GM19452 (cell line): ENCODE data around the gene RORB.
"Not testable (repeated sequence)": the region's sequence is repeated elsewhere in the genome, so short reads cannot be mapped to it uniquely, and the experiment has no call there.

Experiments
- ATAC-seq: cut with Tn5 transposase; IDR thresholded peaks from one replicate; pipeline ENCODE4 v1.9.1; 2021; ENCODE audit not compliant: unreplicated experiment

RORB gene

DNA sequence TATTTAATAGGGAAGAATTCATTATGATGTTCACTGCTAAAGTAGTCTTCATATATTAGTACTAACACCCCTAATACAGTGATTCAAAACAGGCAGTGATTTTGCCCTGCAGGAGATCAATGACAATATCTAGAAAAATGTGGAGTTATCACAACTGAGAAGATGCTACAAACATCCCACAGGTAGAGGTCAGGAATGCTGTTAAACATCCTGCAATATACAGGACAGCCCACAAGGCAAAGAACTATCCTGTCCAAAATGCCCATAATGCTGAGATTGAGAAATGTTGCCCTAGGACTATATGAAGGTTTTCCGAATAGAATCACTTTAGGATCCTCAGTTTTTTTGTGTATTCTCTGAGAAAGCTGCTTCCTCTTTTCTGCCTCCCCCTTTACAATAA lies 15.3 kb downstream of the RORB start:
- no peak for ATAC-seq

DNA sequence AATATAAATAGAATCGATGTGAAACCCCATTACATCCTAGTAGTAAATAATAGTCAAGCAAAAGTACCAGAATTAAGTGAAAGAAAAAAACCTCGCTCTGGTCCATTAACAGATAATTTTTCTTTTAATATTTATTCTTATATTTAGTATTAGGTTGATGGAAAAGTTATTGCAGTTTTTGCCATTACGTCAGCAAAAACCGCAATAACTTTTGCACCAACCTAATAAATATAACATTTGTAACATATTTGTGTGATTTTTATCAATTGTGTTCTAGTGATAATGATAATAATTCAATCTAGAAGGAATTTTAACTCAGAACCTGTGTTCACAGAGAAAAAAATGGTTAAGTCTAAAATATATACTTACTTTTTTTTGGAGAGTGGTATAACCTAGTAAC lies 16.1 kb downstream of the RORB start:
- ATAC-seq: no peak

DNA sequence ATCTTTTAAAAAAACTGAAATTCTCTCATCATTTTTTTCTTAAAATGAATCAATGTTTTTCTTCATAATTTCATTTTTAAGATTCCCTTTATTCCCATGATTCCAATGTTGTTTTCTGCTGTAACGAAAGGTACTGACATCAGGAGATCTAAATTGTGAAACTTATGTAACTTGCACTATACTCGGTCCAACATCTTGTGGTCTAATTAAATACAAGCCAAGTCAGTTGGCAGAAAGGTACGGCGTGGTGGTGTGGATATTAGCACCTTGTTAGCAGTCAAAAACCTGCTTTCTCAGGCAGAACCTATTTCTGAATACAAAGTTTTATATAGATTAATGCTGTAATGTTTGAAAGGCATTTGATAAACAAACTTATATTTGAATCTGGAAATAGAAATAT lies 20.1 kb downstream of the RORB start:
- ATAC-seq: no peak

DNA sequence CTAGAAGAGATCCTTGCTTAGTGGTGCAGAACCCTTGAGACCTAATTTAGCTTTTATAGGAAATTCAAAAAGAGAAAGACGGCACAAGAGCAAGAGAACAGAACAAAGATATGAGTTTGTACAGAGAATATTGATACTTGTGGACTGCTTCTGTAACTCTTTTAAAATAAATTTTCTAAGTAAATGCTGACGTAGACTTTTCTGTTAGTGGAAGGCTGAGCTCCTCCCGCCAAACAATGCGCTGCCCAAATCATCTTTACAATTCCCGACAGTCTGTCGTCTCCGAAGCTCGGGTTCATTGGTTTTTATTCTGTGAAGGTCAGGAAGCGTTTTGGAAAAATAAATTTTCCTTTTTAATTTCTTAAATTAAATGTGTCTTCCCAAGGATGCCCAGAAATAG lies 22.3 kb downstream of the RORB start:
- no peak for ATAC-seq

DNA sequence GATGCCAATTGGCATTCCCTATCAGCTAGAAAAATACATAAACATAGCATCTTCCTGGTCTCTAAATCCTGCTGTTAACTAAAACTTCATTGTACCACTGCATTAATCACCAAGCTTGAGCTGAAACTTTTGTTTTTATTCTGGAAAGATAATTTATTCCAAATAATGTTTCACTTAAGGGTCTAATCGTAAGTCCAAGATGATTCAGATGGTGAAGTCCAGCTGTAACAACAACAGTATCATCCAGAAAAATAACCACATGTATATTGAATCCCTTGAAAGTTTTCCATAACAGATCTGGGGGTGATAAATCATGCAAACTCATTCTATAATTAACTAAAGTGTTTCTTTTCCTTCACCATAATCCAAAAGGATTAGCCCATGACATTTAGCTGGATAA lies 23.9 kb downstream of the RORB start:
- no peak for ATAC-seq

DNA sequence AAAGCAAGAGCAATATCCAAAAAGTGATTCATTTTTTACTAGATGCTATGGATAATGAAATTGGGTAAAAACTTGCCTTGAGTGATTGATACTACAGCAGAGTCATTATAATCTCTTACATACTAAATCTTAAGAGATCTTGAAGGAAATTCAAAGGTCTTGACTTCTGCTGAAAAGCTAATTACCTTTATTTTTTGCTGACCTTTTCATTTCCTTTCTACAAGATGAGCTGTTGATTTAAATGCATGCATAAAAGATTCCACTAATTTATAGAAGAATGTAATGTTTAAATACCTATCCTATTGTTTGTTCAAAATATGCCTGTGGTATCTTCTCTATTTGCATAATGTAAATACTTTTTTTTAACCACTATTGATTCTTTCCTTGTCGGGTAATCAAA lies 27.2 kb downstream of the RORB start:
- ATAC-seq: no peak

DNA sequence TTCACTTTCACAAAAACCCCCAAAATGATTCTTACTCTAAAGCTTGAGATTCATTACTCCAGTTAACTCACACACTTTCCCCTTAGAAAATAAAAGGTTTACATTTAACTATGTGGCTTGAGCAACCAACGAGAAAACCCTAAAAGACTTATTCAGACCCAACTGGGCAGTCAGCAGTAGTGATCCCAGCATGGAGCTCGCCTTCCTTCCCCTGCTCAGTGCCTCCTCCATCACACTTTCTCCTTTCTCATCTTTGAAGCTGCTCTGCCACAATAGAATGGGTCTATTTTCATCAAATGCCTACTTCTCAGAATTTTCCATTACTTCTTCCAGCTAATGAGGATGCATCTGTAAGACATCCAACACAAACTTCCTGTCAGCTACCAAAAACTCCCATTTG lies 29.1 kb downstream of the RORB start:
- ATAC-seq: no peak

DNA sequence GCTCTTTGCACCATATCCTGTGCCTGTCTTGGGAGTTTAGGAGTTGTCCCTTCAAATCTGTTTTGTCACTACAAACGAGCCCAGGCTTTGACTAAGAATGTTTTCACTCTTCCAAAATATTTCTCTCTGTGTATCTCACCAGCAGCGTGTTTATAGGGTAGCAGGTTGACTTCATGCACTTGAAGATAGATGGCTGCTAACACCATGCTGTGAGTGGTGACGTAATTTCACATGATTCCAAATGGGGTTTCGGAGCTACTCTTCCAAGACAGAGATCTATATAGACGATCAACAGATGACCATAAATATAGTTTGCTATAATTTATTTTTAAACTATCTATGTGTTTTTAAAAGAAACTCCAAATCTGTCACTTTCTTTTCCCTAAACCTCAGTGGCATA lies 30.6 kb downstream of the RORB start:
- ATAC-seq: no peak

DNA sequence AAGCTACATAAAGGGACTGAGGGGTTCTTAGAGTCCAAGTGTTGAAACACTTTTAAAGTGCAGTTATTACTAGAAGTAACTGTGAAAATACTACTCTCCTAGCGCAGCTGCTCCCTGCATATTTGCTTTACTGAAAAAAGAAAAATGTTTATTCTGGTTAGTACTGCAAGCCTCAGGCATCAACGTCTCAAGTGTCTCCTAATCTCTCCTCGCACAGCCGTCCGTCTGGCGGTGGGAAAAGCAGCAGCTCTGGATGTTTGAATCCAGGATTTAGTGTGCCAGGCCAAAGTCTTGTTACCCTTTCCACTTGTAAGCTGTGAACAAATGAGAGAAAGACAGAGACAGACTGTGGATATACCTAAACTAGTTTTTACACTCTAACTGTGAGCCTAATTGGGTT lies 31.1 kb downstream of the RORB start:
- no peak for ATAC-seq

DNA sequence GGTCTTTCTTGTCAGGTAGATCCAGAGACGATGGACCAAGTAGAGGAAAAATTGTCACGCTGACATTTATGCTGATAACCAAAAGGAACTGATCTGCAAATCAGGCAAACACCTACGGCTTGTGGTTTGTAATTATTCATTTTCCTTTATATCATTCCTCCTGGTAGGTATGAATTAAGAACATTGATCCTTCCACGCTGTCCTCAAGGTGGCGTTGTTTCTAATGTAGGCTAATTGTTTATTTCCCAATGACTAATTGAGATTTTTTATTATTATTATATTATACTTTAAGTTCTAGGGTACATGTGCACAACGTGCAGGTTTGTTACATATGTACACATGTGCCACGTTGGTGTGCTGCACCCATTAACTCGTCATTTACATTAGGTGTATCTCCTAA lies 33.3 kb downstream of the RORB start:
- not testable (repeated sequence) for ATAC-seq

DNA sequence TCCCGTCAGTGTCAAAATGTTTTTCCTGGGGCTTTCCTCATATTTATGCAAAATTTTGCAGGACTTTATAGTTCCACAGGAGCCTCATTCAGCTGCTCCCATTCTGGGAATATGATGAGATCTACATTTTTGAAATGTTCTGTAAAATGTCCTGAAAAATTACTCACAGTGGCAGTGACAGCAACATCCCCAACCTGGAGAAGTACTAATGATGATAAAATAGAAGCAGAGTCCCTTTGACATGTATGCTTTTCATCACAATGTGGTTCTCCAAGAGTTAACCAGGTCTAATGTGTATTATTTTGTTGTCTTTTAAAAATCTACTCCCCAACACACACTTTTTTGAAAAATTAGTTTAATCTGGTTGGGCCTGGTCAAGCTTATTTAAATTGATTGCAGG lies 36.1 kb downstream of the RORB start:
- ATAC-seq: no peak

DNA sequence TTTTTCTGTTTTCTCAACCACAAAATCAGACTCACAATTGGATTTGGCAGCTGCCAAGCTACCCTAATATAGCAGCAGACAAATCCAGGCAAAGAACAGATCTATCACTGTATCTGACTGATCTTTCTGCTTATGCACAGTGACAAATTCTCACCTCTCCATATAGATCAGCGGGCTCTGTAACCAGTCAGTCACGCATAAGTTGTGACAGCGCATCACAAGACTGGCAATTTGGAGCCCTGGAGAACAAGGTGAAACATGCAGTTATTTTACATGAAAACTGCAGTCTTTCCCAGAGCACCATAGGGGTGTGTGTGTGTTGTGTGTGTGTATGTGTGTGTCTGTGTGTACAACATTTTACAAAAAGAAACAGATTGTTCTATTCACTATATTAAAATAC lies 37.7 kb downstream of the RORB start:
- ATAC-seq: no peak

DNA sequence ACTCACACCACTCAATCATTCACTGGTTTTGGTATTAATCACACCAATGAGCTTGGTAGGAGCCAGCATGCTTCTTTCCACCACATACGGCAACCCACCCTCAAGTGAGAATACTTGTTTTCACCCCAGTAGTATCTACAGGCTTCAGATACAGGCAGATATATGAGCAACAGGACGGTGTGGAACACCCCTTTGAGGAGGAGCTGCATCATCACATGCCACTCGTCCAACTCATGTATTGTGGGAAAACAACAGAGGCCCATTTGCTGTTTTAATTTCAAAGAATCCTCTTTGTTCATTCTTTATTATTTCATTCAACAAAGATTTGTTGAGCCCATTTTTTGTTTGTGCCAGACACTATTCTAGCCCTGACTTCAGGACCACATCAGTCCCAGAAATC lies 46.0 kb downstream of the RORB start:
- ATAC-seq: no peak

DNA sequence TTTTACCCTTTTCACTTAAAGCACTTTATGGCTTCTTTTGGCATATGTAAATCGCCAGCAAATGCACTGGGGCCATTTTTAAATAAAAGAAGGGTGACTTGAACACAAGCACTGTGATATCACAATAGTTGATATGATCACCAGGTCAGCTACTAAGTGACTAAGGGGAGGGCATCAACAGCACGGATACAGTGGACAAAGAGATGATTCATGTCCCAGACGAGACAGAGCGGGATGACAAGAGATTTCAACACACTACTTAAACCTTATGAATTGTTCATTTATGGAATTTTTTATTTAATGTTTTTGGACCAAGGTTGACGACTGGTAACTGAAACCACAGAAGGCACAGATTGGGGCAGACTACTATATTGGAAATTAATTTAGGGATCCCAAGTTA lies 54.1 kb downstream of the RORB start:
- ATAC-seq: no peak

DNA sequence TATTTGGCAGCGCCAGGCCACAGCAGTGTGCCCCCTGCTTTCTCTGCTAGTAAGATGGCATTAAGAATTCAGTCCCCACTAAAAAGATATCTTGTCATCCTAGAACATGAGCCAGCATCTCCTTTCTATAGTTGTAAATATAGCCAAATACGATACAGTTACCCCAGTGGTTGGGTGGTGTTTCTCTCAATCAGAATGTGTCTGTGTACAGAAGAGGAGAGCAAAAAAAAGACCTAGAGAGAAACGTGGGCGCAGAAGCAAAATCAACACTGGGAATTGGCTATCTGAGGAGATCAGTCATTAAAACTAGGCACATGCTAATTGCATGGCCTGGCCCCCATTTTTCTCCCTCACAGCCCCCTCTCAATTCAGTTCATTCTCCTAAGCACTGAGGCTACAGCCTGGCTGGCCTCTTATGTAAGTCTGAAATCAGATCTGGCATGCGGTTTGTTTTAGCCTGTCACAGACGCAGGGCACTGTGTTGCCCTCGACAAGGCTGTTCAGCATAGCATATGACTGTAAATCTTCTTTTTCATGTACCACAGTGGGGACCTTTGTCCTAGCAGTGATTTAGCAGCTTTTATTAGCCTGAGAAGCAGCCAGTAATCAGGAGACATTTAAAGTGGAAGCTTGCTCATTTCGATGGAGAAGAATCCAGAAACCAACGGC lies 57.8 kb downstream of the RORB start:
- ATAC-seq: no peak

DNA sequence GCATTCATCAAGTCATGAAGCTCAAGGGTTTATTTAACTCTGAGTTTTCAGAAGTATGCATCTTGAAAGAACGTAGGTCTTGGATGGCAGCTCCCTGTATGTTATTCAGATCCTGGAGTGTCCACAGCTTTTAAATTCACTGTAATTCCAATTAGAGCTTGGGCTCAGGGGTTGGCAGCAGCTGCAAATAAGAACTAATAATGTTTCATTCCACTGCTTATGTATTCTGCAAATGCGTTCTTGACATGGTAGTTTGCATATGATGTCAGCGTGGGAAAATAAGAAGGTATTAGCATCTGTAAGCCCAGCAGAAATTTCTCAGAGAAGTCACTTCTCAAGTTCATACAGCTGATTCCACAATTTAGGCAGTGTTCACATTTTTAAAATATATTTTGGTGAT lies 58.4 kb downstream of the RORB start:
- no peak for ATAC-seq

DNA sequence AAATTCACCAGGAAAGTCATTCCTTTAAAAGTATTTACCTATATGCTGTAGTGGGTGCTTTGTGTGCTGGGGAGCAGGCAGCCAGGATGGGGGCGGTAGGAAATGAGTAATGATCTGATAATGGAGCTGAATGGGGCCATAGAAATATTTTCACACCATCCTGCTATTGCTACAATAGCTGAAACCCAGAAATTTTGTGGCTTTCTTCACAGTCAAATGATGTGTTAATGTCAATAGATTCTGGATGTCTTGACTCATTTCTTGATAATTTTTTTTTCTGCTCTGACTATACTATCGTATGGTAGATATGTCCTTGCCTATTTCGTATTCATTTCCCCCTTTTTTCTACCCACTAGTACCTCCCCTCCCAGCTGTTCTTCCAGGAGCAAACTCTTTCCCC lies 59.5 kb downstream of the RORB start:
- ATAC-seq: peak; percentile 82

DNA sequence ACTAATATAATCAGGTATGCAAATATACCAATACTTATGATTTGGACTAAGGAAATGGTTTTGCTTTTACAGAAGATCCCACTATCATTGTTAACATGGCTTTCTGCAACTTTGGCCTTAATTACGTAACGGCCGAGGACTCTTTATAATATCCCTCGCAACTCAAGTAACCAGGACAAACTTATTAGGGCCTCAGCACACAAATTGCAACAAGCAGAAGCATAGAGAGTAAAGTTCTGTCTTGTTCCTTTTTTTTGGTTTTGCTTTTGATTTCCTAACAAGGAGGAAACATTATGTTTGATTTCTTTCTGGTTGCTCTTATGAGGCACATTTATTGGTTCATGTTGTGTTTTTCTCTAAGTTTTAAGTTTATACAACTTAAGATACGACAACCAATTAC lies 60.4 kb downstream of the RORB start:
- peak; percentile 33 for ATAC-seq

DNA sequence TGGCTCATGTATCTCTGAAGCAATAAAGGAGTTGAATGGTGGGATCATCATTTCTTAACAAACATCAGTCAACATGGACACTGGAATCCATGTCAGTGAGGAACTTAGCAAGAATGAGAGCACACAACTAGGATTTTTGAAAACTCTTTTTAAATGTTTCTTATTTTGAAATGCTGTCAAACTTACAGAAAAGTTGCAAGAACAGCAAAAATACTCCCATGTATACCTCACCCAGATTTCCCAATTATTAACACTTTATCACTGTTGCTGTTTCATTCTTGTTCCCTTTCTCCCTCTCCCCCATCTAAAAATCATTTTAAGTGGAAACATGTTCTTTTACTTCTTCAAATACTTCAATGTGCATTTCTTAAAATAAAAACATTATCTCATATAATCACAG lies 65.5 kb downstream of the RORB start:
- ATAC-seq: no peak

DNA sequence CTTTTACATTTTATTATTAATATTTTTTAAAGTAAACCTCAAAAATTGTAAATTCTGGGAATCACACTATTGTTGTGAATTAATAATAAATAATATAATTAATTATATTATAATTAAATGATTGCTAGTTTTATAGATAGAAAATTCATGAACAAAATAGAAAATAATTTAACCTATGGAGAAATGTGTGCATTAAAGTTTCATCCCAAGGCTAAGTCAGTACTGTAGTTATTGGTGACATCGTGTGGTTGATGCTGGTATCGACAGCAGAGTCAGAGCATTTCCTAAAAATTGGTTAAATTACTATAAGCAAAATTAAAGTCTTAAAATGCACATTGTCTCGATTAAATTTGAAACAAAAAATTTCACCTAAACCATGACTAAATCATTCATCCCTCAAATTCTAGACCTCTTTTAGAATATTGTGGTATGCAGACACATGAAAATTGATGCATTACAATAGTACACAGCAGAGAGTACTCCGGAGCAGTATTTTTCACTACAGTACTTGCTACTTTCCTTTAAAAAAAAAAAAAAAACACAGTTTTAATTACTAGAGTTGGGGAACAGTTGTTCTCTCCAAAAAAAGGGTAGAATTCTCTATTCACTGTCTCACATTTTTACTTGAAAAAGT lies 73.9 kb downstream of the RORB start:
- no peak for ATAC-seq

DNA sequence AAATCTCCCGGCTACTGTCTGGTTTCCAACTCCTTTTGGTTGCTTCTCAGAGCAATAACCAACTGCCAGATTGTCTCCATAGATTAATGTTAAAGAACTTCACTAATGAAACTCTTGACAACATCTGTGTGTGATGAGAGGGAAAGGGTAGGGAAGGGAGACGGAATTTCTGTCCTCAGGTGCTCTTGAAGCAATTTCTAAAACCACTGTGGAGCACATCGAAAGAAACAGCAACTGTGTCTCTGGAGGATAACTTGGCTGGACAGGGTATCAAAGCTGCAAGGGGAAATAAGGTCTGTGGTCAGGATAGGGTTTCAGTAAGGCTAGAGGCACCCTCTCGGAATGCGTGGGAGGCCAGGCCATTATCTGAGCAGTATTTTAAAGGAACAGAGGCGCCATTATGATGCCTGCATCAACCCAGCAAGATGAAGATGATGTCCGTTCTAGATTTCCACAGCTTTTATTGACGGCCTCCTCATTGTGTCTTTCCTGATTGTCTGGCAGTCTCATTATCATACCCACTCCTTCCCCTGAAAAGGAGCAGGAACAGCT lies 76.6 kb downstream of the RORB start:
- ATAC-seq: no peak

DNA sequence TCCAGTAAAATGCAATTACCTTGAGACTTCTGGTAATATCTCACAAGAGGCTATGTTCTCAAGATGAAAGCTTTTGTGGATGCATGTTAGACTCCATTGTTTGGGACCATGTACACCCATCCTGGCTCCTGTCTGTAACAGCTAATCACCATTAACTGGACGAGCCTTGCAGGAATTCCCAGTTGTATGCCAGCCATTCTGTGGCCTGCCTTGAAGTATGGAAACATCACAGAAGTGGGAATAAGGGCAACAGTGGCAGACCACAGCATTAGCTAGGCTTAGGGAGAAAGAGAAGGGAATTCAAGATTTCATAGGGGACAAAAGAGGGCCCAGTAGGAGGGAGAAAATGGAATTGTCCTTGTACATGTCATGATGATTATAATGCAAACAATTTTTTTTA lies 79.0 kb downstream of the RORB start:
- no peak for ATAC-seq

DNA sequence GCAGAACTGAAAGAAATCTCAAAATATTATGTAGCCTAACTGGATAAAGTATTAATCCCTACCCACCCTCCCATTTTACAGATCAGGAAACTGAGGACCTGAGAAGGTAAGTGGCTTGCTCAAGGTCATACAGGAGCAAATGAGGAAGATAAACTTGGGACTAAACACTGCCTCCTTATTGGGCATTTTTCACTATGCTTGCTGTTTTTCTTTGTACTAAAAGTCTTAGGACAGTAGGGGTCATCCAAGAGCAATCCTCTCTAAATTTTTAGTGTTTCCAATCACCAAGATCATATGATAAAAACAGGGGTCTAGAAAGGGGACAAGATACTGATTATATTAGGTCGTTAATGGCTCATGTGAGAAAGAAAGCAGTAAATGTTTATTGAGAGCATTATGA lies 80.8 kb downstream of the RORB start:
- ATAC-seq: no peak
